GM19043 (cell line): ENCODE results near the gene C1QTNF7.

Experiments used
- ATAC-seq: cut with Tn5 transposase; IDR thresholded peaks from one replicate; pipeline ENCODE4 v1.9.1; 2021; ENCODE audit warnings: low read depth; ENCODE audit not compliant: unreplicated experiment

C1QTNF7 gene

GRCh38 chr4:15455290-15455689, 27.5 kb downstream of the C1QTNF7 start:
- ATAC-seq, result no peak

- peak; percentile 94 for ATAC-seq
These were observed 29.8 kb downstream of the C1QTNF7 start for GRCh38 chr4:15457406-15458201.

- ATAC-seq, result no peak
These were observed 30.8 kb downstream of the C1QTNF7 start for GRCh38 chr4:15458616-15459015.

GRCh38 chr4:15459706-15460105, 31.9 kb downstream of the C1QTNF7 start:
- no peak for ATAC-seq

GRCh38 chr4:15466596-15466995, 38.8 kb downstream of the C1QTNF7 start:
- ATAC-seq, result no peak

GRCh38 chr4:15469402-15470127, 41.7 kb downstream of the C1QTNF7 start, which contains the start of gene CC2D2A:
Gene CC2D2A (plus strand): TSS chr4:15469882. CDS start chr4:15475933, 6,051 bp downstream.
- ATAC-seq, result no peak

GRCh38 chr4:15470128-15470475, 42.3 kb downstream of the C1QTNF7 start:
- ATAC-seq, result no peak

GRCh38 chr4:15476396-15476795, 48.6 kb downstream of the C1QTNF7 start:
- ATAC-seq, result no peak

- ATAC-seq, result no peak
These were observed 50.9 kb downstream of the C1QTNF7 start for GRCh38 chr4:15478724-15479088.

GRCh38 chr4:15479089-15479912, 51.5 kb downstream of the C1QTNF7 start:
- ATAC-seq, result no peak

- ATAC-seq, result no peak
These were observed 52.0 kb downstream of the C1QTNF7 start for GRCh38 chr4:15479913-15480185.

GRCh38 chr4:15481961-15482745, 54.3 kb downstream of the C1QTNF7 start:
- ATAC-seq, result no peak

- no peak for ATAC-seq
These were observed 55.0 kb downstream of the C1QTNF7 start for GRCh38 chr4:15482842-15483241.

- ATAC-seq, result no peak
These were observed 60.3 kb downstream of the C1QTNF7 start for GRCh38 chr4:15488136-15488535.

GRCh38 chr4:15488658-15489470, 61.0 kb downstream of the C1QTNF7 start:
- ATAC-seq, result no peak

GRCh38 chr4:15489551-15489950, 61.7 kb downstream of the C1QTNF7 start:
- ATAC-seq, result no peak

- no peak for ATAC-seq
These were observed 65.6 kb downstream of the C1QTNF7 start for GRCh38 chr4:15493411-15493810.

- no peak for ATAC-seq
These were observed 67.8 kb downstream of the C1QTNF7 start for GRCh38 chr4:15495621-15496020.
